B cell (primary cell): Measurements from ENCODE around the gene PPP1R2. TPM values are rescaled to one million over a fixed set of nuclear protein-coding genes. Genes with fewer than 3 reads are reported as not detected.

Experiments
- ATAC-seq: fragments of 200-7000 bp; cut with Tn5 transposase; one replicate; pipeline ENCODE4 v1.10.0; 2021; ENCODE audit warnings: low read depth, mild to moderate bottlenecking, moderate number of reproducible peaks, moderate library complexity
- CTCF ChIA-PET: fragments of 350-600 bp; sonication (Branson Sonifier 250); formaldehyde crosslinking; loops from one replicate; lab custom pipeline; 2021; ENCODE audit warnings: antibody characterized with exemption, inconsistent platforms; lab: Charles Lee
- POLR2A ChIA-PET: fragments of 350-600 bp; sonication (Branson Sonifier 250); formaldehyde crosslinking; loops from one replicate; lab custom pipeline; 2021; ENCODE audit warnings: antibody characterized with exemption; lab: Charles Lee
- DNase-seq: peaks from one replicate; pipeline ENCODE4 v3.0.0; 2013
- H2AFZ ChIP-seq: 2 replicates; pipeline ENCODE4 v1.6.1; 2012; ENCODE audit warnings: mild to moderate bottlenecking, low read depth, low read length; ENCODE audit not compliant: insufficient read depth, poor library complexity, severe bottlenecking
- H3K27ac ChIP-seq, 2 donors: 1 replicate in 1 of 2; 2 replicates in 1 of 2; pipeline ENCODE4 v1.5.1; 2012 to 2013; ENCODE audit warnings: low read length in 2 of 2, mild to moderate bottlenecking in 2 of 2, moderate library complexity in 1 of 2
- H3K27me3 ChIP-seq, 4 experiments: fragments of 200-600 bp in 1 of 4; sonication (generic) in 1 of 4; replicated peaks in 1 of 4; 1 replicate in 2 of 4; 2 replicates in 2 of 4; pipeline versions ENCODE4 v1.6.1 to v1.7.0; 2013 to 2016; ENCODE audit warnings: low read length in 3 of 4, mild to moderate bottlenecking in 2 of 4, mixed read lengths in 1 of 4, moderate library complexity in 1 of 4; ENCODE audit not compliant: insufficient read depth in 4 of 4, control insufficient read depth in 3 of 4; ENCODE audit errors: control extremely low read depth in 1 of 4
- H3K36me3 ChIP-seq, 2 experiments: replicated peaks in 1 of 2; 1 replicate in 1 of 2; 2 replicates in 1 of 2; pipeline versions ENCODE4 v1.6.1 to v1.7.1; 2013; ENCODE audit warnings: low read length in 1 of 2; ENCODE audit not compliant: insufficient read depth in 2 of 2, control insufficient read depth in 1 of 2; ENCODE audit errors: control extremely low read depth in 1 of 2, extremely low read depth in 1 of 2
- H3K4me1 ChIP-seq, 2 donors: fragments of 200-600 bp in 1 of 2; sonication (generic) in 1 of 2; 1 replicate in 1 of 2; 2 replicates in 1 of 2; pipeline versions ENCODE4 v1.5.1 to v1.6.1; 2013 to 2017; ENCODE audit warnings: low read length in 2 of 2; ENCODE audit not compliant: control insufficient read depth in 2 of 2, insufficient read depth in 2 of 2
- H3K4me2 ChIP-seq: replicated peaks from 2 replicates; pipeline ENCODE3; 2012; ENCODE audit warnings: mild to moderate bottlenecking, low read depth, low read length; ENCODE audit not compliant: poor library complexity, severe bottlenecking
- H3K4me3 ChIP-seq, 5 experiments: fragments of 200-600 bp in 1 of 5; sonication (generic) in 1 of 5; 1 replicate in 3 of 5; 2 replicates in 2 of 5; pipeline versions ENCODE4 v1.5.1 to v1.7.0; 2011 to 2016; ENCODE audit warnings: low read length in 4 of 5, mild to moderate bottlenecking in 4 of 5, low read depth in 2 of 5, control low read depth in 1 of 5, moderate library complexity in 1 of 5; ENCODE audit not compliant: insufficient read depth in 1 of 5; ENCODE audit errors: control extremely low read depth in 1 of 5, extremely low read depth in 1 of 5
- H3K79me2 ChIP-seq: fragments of 200-600 bp; sonication (generic); one replicate; pipeline ENCODE4 v1.6.0; 2016; ENCODE audit warnings: low read length; ENCODE audit not compliant: control insufficient read depth, insufficient read depth
- H3K9ac ChIP-seq: fragments of 200-600 bp; sonication (generic); 2 replicates; pipeline ENCODE4 v1.6.1; 2017; ENCODE audit warnings: mild to moderate bottlenecking, low read length, moderate library complexity
- H3K9me3 ChIP-seq, 3 donors: one replicate each; pipeline versions ENCODE4 v1.6.1 to v1.7.1; 2013; ENCODE audit warnings: low read length in 2 of 3; ENCODE audit not compliant: control insufficient read depth in 2 of 3, insufficient read depth in 1 of 3; ENCODE audit errors: control extremely low read depth in 1 of 3
- H4K20me1 ChIP-seq: 2 replicates; pipeline ENCODE4 v1.6.0; 2012; ENCODE audit warnings: mild to moderate bottlenecking, low read length; ENCODE audit not compliant: insufficient read depth, control insufficient read depth, poor library complexity, severe bottlenecking
- H3K27ac Mint-ChIP-seq: one replicate; pipeline ENCODE4 v1.8.0; 2021; ENCODE audit warnings: mixed read lengths
- H3K27me3 Mint-ChIP-seq: one replicate; pipeline ENCODE4 v1.8.0; 2021; ENCODE audit warnings: mixed read lengths
- H3K4me1 Mint-ChIP-seq: one replicate; pipeline ENCODE4 v1.8.0; 2021; ENCODE audit warnings: mixed read lengths
- H3K4me3 Mint-ChIP-seq: one replicate; pipeline ENCODE4 v1.8.0; 2021; ENCODE audit warnings: mixed read lengths
- H3K9me3 Mint-ChIP-seq: one replicate; pipeline ENCODE4 v1.8.0; 2022; ENCODE audit warnings: mixed read lengths; ENCODE audit not compliant: insufficient read depth
- EZH2 ChIP-seq: IDR thresholded peaks from 2 replicates; pipeline ENCODE4 v1.6.1; 2012; ENCODE audit warnings: borderline replicate concordance, low read depth, mild to moderate bottlenecking, moderate library complexity, low read length; ENCODE audit not compliant: insufficient read depth, poor library complexity, severe bottlenecking
- WGBS: methylation state at CpG from one replicate; pipeline ENCODE4 v1.1.5; 2013; ENCODE audit warnings: missing lambda C conversion rate; ENCODE audit not compliant: insufficient coverage; 5-methylcytosine and 5-hydroxymethylcytosine counted together
- intact Hi-C: fragments of 100-400 bp; cut with micrococcal nuclease; formaldehyde crosslinking; loops from one replicate; pipeline ENCODE4 v1.10.0; 2022
- polyA plus RNA-seq: library from polyadenylated mRNA; depleted of rRNA; stranded (reverse); fragments of >200 nt; gene quantifications from 2 replicates; pipeline ENCODE4 v1.2.3, GENCODE V29; 2012
- total RNA-seq, 2 donors: library from RNA; stranded (reverse); fragments of 120-200 nt in 1 of 2; gene quantifications; 1 replicate in 1 of 2; 2 replicates in 1 of 2; pipeline versions ENCODE4 v1.2.3 to v1.2.4, GENCODE V29; 2013 to 2022
- TF ChIP-seq, protein P1 (sequence below): fragments of 200-600 bp; IDR thresholded peaks from one replicate; pipeline ENCODE4 v1.8.0; 2022; ENCODE audit warnings: antibody characterized with exemption, mild to moderate bottlenecking

The PPP1R2 gene
- total and polyA plus RNA-seq, 2 donors (not counting 1 experiment from before 2014, with no cell fraction given) = 39.1 to 73.8 TPM

DNA sequence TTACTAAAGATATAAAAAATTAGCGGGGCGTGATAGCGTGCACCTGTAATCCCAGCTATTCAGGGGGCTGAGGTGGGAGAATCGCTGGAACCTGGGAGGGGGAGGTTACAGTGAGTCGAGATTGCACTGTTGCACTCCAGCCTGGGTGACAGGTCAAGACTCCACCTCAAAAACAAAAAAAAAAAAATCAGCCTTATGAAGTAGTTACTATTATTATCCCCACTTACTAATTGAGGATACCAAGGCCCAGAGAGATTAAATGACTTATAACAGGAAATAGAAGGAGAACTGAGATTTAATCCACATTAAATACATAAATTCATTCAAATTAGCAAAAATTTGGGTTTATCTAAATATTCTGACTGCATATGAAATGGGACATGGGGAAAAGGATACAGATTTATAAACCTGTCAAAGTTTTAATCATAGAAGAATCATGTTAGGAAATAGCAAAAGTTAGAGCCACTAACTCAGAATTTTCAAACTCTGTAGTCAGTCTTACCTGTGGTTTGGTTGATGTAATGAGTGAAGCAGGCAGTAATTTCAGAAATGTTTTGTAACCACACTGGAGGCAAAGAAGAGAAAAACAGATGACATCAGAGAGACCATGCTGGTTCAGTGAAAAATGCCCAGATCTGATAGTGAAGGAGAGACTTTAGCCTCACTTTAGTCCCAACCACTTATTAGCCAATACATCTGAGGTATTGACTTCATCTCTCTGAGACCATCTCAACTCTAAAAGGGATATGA is 75.3 kb downstream of the PPP1R2 start:
- Histone ChIP-seq H3K79me2 (no peaks in the 10 kb centered on the region), H3K4me2 (no peak overlapping the region), H3K27me3 (no peaks in the 10 kb centered on the region), H2AFZ (no peak overlapping the region), H3K36me3 (no peaks in the 10 kb centered on the region), H3K9ac (no peak overlapping the region), H3K4me3 (no peak overlapping the region), H4K20me1 (no peaks in the 10 kb centered on the region), H3K9me3 (peaks cover 0 to 14% (median 8%) of the 10 kb centered on the region in 3 donors), H3K27ac (no peak overlapping the region), H3K4me1 (peaks cover 0 to 4% of the 10 kb centered on the region in 2 donors)
- Mint-ChIP-seq H3K4me1 (peaks cover 5% of the 10 kb centered on the region), H3K27me3 (no peaks in the 10 kb centered on the region), H3K9me3 (peaks cover 6% of the 10 kb centered on the region), H3K27ac (no peak overlapping the region), H3K4me3 (no peak overlapping the region)
- CTCF ChIA-PET = no interaction called here
- POLR2A ChIA-PET = no interaction called here
- TF ChIP-seq EZH2 = no peak
- TF ChIP-seq, protein P1, sequence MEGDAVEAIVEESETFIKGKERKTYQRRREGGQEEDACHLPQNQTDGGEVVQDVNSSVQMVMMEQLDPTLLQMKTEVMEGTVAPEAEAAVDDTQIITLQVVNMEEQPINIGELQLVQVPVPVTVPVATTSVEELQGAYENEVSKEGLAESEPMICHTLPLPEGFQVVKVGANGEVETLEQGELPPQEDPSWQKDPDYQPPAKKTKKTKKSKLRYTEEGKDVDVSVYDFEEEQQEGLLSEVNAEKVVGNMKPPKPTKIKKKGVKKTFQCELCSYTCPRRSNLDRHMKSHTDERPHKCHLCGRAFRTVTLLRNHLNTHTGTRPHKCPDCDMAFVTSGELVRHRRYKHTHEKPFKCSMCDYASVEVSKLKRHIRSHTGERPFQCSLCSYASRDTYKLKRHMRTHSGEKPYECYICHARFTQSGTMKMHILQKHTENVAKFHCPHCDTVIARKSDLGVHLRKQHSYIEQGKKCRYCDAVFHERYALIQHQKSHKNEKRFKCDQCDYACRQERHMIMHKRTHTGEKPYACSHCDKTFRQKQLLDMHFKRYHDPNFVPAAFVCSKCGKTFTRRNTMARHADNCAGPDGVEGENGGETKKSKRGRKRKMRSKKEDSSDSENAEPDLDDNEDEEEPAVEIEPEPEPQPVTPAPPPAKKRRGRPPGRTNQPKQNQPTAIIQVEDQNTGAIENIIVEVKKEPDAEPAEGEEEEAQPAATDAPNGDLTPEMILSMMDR = no peak
- 100% methylated on average over 3 of the region's 5 CpGs for WGBS
- intact Hi-C loops = no loop called here
- ATAC-seq (no peak), DNase-seq (no peak)

- Histone ChIP-seq H3K4me3 (no peak overlapping the region), H3K4me1 (peaks cover 0 to 4% of the 10 kb centered on the region in 2 donors), H3K9me3 (peaks cover 0 to 14% (median 8%) of the 10 kb centered on the region in 3 donors), H3K4me2 (no peak overlapping the region), H3K27me3 (no peaks in the 10 kb centered on the region), H3K36me3 (no peaks in the 10 kb centered on the region), H4K20me1 (no peaks in the 10 kb centered on the region), H3K27ac (no peak overlapping the region), H2AFZ (no peak overlapping the region), H3K79me2 (no peaks in the 10 kb centered on the region), H3K9ac (no peak overlapping the region)
- TF ChIP-seq, protein P1 = no peak
- TF ChIP-seq EZH2 = no peak
- no CpG with 5 or more reads among the region's 4 CpGs for WGBS
- CTCF ChIA-PET = no interaction called here
- Mint-ChIP-seq H3K4me3 (no peak overlapping the region), H3K9me3 (peaks cover 6% of the 10 kb centered on the region), H3K4me1 (peaks cover 5% of the 10 kb centered on the region), H3K27ac (no peak overlapping the region), H3K27me3 (no peaks in the 10 kb centered on the region)
- intact Hi-C loops = no loop called here
- DNase-seq (no peak), ATAC-seq (no peak)
- POLR2A ChIA-PET = no interaction called here
Observed at GRCh38 chr3:195466251-195466650, 76.9 kb downstream of the PPP1R2 start.
